IPS-18c (cell line): Measurements from ENCODE around the gene ASB3.

Experiments
- H3K4me3 ChIP-seq: 2 replicates; pipeline ENCODE4 v1.7.0; 2013; ENCODE audit warnings: low read depth, mild to moderate bottlenecking, low read length, moderate library complexity; ENCODE audit not compliant: insufficient read depth
- H3K9me3 ChIP-seq: one replicate; pipeline ENCODE4 v1.6.1; 2013; ENCODE audit warnings: mild to moderate bottlenecking, low read length, moderate library complexity; ENCODE audit not compliant: control insufficient read depth, insufficient read depth

Gene ASB3

GRCh38 chr2:53636109-53636508, 150.6 kb downstream of the ASB3 start:
- H3K9me3 ChIP-seq = no peaks in the 10 kb centered on the region
- H3K4me3 ChIP-seq = no peak overlapping the region

- H3K9me3 ChIP-seq = no peaks in the 10 kb centered on the region
- no peak overlapping the region for H3K4me3 ChIP-seq
Measured at GRCh38 chr2:53635694-53636093, 151.1 kb downstream of the ASB3 start.

DNA sequence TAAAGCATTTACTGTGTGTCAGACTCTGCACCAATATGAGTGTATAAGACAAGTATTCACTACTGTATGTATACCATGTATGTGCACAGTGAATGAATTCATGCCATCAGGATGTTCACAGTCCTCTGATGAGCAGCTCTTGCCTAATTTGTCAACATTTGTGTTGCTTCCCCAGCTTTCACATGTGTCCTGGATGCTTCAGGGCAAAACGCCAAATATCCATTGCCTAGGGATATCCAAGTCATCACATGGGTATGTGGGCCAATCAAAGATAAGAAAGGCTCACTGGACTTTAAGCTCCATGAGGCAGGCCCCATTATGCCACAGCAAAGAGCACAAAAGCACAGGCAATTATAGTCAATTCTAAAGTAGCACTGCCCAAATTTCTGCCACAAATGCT, 153.3 kb downstream of the ASB3 start:
- Histone ChIP-seq H3K4me3 (no peak overlapping the region), H3K9me3 (no peaks in the 10 kb centered on the region)

GRCh38 chr2:53632714-53633113, 154.0 kb downstream of the ASB3 start:
- Histone ChIP-seq H3K4me3 (no peak overlapping the region), H3K9me3 (no peaks in the 10 kb centered on the region)

DNA sequence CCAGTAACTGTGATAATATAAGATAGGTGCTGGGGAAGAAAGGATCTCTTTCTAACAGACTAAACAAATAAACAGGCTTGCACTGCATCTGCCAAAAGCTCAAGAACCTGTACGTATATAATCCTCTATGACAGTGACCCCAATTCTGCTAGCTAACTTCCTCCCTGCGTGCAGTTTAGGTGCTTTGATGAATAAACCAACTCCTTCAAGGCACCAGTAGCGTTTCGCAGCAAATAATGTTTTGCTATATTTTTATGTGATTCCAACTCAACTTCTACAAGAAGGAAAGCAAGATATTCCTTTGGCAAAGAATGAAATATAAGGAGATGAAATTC, 154.7 kb downstream of the ASB3 start:
- H3K9me3 ChIP-seq = no peaks in the 10 kb centered on the region

DNA sequence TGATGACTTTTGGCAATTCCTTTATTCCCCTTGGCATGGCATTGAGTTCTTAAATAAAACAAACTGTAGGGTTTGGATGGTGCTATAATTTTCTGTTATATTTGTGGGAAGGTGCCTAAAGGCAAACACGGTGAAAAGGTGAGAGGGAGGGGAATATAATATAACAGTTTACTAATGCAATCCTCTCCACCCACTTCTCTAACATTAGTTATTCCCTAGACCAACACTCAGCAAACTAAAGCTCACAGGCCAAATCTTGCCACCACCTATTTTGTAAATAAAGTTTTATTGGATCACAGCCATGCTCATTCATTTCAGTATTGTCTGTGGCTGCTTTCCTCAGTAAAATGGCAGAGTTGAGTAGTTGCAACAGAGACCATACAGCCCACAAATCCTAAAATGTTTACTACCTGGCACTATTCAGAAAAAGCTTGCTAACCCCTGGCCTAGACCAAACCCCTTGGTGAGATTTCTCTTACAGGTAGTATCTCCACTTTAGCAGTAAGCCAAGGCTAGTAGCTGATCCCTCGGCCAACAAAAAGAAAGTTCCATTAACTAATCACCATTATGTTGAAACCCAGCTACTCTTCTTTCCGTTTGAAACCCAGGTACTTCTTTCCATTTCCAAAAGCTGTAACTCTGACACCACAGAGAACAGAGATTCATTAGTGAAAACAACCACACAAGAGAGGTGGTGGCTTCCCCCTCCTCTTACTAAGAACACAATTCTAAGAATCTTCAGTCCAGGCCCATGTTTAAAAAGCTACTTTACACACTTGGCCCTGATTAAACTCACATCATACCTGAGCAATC, 155.2 kb downstream of the ASB3 start:
- H3K9me3 ChIP-seq = peaks cover under 1% of the 10 kb centered on the region
- no peak overlapping the region for H3K4me3 ChIP-seq

More for the DNA sequence above, 154.7 kb downstream of the ASB3 start:
- no peak overlapping the region for H3K4me3 ChIP-seq

DNA sequence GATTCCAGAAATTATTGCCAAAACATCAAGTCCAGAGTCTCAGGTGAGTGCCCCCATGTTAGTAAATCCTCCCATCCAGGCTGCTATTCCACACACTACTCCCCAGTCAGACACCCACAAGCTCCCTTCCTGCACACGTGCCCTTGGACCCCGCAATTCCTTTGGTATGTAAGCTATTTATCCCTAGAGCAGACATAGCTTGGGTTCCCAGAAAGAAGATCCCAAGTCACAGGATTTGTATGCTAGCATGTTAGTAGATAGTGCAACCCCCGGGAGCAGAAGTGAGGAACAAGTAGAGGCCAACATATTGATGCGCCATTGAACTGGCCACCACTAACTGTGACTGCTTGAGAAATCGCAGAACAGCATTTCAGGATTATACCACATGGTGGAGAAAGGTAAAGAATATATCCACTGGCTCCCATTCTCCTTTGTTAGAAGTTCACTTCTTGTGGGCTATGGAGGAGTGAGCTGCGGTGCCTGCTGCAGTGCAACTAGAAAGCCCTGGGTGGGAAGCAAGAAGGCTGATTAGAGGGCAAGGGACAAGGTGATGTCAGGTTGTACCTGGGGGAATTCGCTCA, 156.6 kb downstream of the ASB3 start:
- H3K9me3 ChIP-seq = peaks cover 2% of the 10 kb centered on the region
- H3K4me3 ChIP-seq = no peak overlapping the region

DNA sequence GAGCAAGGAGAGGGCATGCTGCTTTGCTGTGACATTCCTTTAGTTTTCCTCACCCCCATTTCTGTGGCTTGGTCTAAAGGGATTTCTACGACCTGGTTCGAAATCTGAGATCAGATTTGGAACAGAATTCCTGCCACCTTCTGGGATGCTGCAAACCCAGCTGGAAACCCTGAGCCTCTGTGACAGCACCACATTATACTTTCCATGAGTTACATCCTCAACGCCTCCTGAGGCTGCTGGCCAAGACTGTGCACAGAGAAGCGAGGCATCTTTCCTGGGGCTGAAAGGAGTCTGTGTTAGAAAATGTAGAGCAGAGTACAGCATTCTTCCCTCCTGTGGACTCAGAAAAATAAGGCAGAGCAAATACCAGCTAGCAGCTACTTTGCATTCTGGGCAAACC, 157.3 kb downstream of the ASB3 start:
- H3K4me3 ChIP-seq = no peak overlapping the region
- H3K9me3 ChIP-seq = peaks cover 2% of the 10 kb centered on the region

- H3K9me3 ChIP-seq = peaks cover 2% of the 10 kb centered on the region
- no peak overlapping the region for H3K4me3 ChIP-seq
Measured at GRCh38 chr2:53629001-53629400, 157.8 kb downstream of the ASB3 start.

- H3K4me3 ChIP-seq = no peak overlapping the region
- peaks cover 2% of the 10 kb centered on the region for H3K9me3 ChIP-seq
Measured at GRCh38 chr2:53622141-53622540, 164.6 kb downstream of the ASB3 start.

DNA sequence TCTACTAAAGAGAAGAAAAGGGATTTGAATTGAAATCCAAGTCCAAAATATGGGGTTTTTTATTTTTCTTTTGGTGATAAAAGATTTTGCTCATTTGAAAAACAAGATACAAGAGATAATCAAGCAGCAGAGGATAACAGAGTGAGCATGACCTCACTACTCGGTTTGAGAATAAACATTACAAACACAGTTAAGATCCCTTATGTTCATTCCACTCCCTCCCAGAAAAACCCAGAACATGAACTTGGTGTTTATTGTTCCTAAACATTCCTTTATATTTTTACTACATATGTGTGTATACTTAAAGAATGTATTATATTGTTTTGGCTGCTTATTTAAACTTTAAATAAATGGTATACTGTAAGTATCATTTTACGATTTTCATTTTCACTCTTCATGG, 165.8 kb downstream of the ASB3 start:
- no peaks in the 10 kb centered on the region for H3K9me3 ChIP-seq
- no peak overlapping the region for H3K4me3 ChIP-seq
